ENCODE data around the gene VPS72.

The VPS72 gene

DNA sequence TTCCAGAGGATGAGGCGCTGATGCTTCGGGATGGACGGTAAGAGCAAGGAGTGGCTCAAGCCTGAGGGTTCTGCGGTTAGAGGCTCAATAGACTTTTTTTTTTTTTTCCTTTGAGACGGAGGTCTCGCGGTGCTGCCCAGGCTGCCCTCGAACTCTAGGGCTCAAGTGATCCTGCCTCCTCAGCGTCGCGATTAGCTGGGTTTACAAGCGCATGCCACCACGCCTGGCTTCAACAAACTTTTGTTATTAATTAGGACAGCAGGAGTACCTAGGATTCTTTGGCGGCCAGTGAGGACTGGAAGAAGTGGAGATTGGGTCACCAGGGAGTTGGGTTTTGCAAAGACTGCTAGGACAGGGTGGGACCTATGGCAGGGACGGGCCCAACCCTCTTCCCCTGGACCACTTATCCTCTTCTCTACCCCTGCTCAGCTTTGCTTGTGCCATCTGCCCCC, 23.5 kb downstream of the VPS72 start:
- Histone ChIP-seq H3K9me3 (ENCODE audit: insufficient read depth, low read length) (no peaks in the 10 kb centered on the region), H3K4me3 (ENCODE audit: insufficient read depth, low read length, poor library complexity, severe bottlenecking) (peak overlapping the region; percentile 93), H3K27ac (ENCODE audit: low read depth, low read length) (peak overlapping the region; percentile 45), H3K79me2 (ENCODE audit: insufficient read depth, low read length) (peaks cover 22% of the 10 kb centered on the region), H4K20me1 (ENCODE audit: low read depth, low read length) (no peaks in the 10 kb centered on the region), H2AFZ (ENCODE audit: low read depth, low read length, severe bottlenecking) (peak overlapping the region; percentile 15), H3F3A (ENCODE audit: insufficient read depth) (0 out of 2 replicates have a peak, but pooled peaks cover 5% of the 10 kb centered on the region), H3K9me2 (replicated peaks; ENCODE audit: insufficient read depth, low read length) (no peaks in the 10 kb centered on the region), H3K4me2 (ENCODE audit: low read depth, low read length, poor library complexity, severe bottlenecking) (peak overlapping the region; percentile 74), H3K36me3 (ENCODE audit: low read length) (no peaks in the 10 kb centered on the region), H3K9ac (ENCODE audit: low read length) (peak overlapping the region; percentile 77), H3K27me3 (ENCODE audit: low read length) (no peaks in the 10 kb centered on the region)
- no peak for TF ChIP-seq EZH2phosphoT487 (conservative IDR thresholded peaks at IDR 0.05; ENCODE audit: low read length)
- TF ChIP-seq, protein P1, sequence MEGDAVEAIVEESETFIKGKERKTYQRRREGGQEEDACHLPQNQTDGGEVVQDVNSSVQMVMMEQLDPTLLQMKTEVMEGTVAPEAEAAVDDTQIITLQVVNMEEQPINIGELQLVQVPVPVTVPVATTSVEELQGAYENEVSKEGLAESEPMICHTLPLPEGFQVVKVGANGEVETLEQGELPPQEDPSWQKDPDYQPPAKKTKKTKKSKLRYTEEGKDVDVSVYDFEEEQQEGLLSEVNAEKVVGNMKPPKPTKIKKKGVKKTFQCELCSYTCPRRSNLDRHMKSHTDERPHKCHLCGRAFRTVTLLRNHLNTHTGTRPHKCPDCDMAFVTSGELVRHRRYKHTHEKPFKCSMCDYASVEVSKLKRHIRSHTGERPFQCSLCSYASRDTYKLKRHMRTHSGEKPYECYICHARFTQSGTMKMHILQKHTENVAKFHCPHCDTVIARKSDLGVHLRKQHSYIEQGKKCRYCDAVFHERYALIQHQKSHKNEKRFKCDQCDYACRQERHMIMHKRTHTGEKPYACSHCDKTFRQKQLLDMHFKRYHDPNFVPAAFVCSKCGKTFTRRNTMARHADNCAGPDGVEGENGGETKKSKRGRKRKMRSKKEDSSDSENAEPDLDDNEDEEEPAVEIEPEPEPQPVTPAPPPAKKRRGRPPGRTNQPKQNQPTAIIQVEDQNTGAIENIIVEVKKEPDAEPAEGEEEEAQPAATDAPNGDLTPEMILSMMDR (IDR thresholded peaks at IDR 0.05; ENCODE audit: insufficient read depth, low read length, poor library complexity, severe bottlenecking): no peak

DNA sequence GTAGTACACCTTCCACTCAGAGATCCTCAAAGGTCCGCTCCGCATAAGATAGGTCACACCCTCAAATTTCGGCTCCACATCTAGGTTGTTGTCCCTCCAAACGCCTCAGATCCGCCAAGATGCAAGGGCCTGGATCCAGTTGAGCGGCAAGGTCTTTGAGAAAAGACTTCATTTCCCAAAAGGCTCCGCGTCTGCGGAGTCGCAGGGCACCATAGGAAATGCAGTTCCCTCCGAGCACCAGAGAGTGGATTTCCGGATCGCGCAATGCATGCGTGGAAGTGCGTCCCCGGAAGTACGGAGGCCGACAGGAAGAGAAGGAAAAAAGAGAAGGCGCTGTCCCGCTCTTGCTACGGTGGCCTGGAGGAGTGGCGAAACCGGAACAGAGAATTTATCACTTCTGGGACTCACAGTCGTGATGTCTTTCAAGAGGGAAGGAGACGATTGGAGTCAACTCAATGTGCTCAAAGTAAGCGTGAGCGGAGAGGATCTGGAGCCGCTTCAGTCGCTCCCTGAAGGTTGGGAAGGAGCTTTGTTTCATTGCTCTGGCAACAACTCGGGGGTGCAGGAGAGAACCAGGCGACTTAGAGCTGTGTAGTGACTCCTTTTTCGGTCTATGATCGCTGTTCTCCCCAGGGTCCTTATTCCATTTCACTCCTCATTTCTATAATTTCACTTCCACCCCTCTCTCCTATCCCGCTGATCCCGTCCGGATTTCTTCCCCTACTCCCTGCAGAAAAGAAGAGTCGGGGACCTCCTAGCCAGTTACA, 24.1 kb downstream of the VPS72 start, which contains the start of the genes LYSMD1 and SCNM1:
LYSMD1 (minus strand) TSS at position 165 of the 767 bp plus-strand sequence. CDS start 644 bp downstream, outside the sequence.
SCNM1 (plus strand) TSS at position 407 of the 767 bp plus-strand sequence; CDS start at position 416, 9 bp downstream.
- Histone ChIP-seq H4K20me1 (ENCODE audit: low read depth, low read length) (no peaks in the 10 kb centered on the region), H3K4me3 (ENCODE audit: insufficient read depth, low read length, poor library complexity, severe bottlenecking) (peak within 1 kb of the TSS; percentile 93), H3K36me3 (ENCODE audit: low read length) (no peaks in the 10 kb centered on the region), H3K9me2 (replicated peaks; ENCODE audit: insufficient read depth, low read length) (no peaks in the 10 kb centered on the region), H3K4me2 (ENCODE audit: low read depth, low read length, poor library complexity, severe bottlenecking) (peak within 1 kb of the TSS; percentile 79), H3K9me3 (ENCODE audit: insufficient read depth, low read length) (no peaks in the 10 kb centered on the region), H2AFZ (ENCODE audit: low read depth, low read length, severe bottlenecking) (peak within 1 kb of the TSS; percentile 60), H3K27me3 (ENCODE audit: low read length) (no peaks in the 10 kb centered on the region), H3F3A (ENCODE audit: insufficient read depth) (0 out of 2 replicates have a peak, but pooled peaks cover 5% of the 10 kb centered on the region), H3K79me2 (ENCODE audit: insufficient read depth, low read length) (peaks cover 22% of the 10 kb centered on the region), H3K27ac (ENCODE audit: low read depth, low read length) (peak within 1 kb of the TSS; percentile 45), H3K9ac (ENCODE audit: low read length) (peak within 1 kb of the TSS; percentile 77)
- TF ChIP-seq, protein P1 (IDR thresholded peaks at IDR 0.05; ENCODE audit: insufficient read depth, low read length, poor library complexity, severe bottlenecking): no peak
- no peak for TF ChIP-seq EZH2phosphoT487 (conservative IDR thresholded peaks at IDR 0.05; ENCODE audit: low read length)

DNA sequence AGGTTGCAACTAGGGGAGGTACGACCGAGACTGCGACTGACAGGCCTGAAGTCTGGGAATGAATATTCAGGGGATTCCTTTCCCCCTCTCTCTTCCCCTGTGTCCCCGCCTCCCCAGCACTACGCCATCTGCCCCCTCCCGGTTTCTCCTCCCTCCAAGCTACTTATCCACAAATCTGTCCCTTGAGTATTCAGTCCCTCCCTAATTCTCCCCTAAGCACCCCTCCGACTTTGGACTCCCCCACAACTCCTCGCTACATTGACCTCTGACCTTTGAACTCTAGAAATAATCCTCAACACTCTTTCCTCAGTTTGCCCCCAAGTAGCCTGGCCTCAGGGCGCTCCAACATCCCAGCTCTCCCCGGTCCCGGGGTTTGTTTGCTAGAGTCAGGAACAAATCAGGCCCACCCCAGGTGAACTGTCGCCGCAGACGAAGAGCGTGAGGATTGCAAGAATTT, 24.7 kb downstream of the VPS72 start:
- H4K20me1 ChIP-seq (ENCODE audit: low read depth, low read length): no peaks in the 10 kb centered on the region
- H3K9ac ChIP-seq (ENCODE audit: low read length): peak overlapping the region; percentile 77
- no peaks in the 10 kb centered on the region for H3K9me2 ChIP-seq (replicated peaks; ENCODE audit: insufficient read depth, low read length)
- H3K36me3 ChIP-seq (ENCODE audit: low read length): no peaks in the 10 kb centered on the region
- H3K27me3 ChIP-seq (ENCODE audit: low read length): no peaks in the 10 kb centered on the region
- H3F3A ChIP-seq (ENCODE audit: insufficient read depth): 0 out of 2 replicates have a peak, but pooled peaks cover 5% of the 10 kb centered on the region
- H2AFZ ChIP-seq (ENCODE audit: low read depth, low read length, severe bottlenecking): peak overlapping the region; percentile 60
- H3K79me2 ChIP-seq (ENCODE audit: insufficient read depth, low read length): peaks cover 22% of the 10 kb centered on the region
- peak overlapping the region; percentile 93 for H3K4me3 ChIP-seq (ENCODE audit: insufficient read depth, low read length, poor library complexity, severe bottlenecking)
- H3K4me2 ChIP-seq (ENCODE audit: low read depth, low read length, poor library complexity, severe bottlenecking): peak overlapping the region; percentile 79
- TF ChIP-seq EZH2phosphoT487 (conservative IDR thresholded peaks at IDR 0.05; ENCODE audit: low read length): no peak
- TF ChIP-seq, protein P1 (IDR thresholded peaks at IDR 0.05; ENCODE audit: insufficient read depth, low read length, poor library complexity, severe bottlenecking): no peak
- H3K27ac ChIP-seq (ENCODE audit: low read depth, low read length): no peak overlapping the region
- H3K9me3 ChIP-seq (ENCODE audit: insufficient read depth, low read length): no peaks in the 10 kb centered on the region

Measured in SU-DHL-6 (cell line).